Activated naive CD4-positive, alpha-beta T cell treated with anti-CD3 and anti-CD28 coated beads, Interleukin-2, amount 10 ng/mL, durations not matched to agents 7 days and 5 days (primary cell): ENCODE data around the gene CDCA3.

Source experiments
- CTCF ChIA-PET: fragments of 350-600 bp; sonication (Branson Sonifier 250); formaldehyde crosslinking; loops from one replicate; lab custom pipeline; 2021; ENCODE audit warnings: antibody characterized with exemption; lab: Charles Lee
- DNase-seq: peaks from one replicate; pipeline ENCODE4 v3.0.0-alpha.2; 2020
- H3K27ac Mint-ChIP-seq: one replicate; pipeline ENCODE4 v1.8.0; 2021; ENCODE audit warnings: mild to moderate bottlenecking, moderate library complexity, mixed read lengths
- H3K27me3 Mint-ChIP-seq: one replicate; pipeline ENCODE4 v1.8.0; 2021; ENCODE audit warnings: mild to moderate bottlenecking, mixed read lengths
- H3K36me3 Mint-ChIP-seq: one replicate; pipeline ENCODE4 v1.8.0; 2021; ENCODE audit warnings: mixed read lengths
- H3K4me1 Mint-ChIP-seq: one replicate; pipeline ENCODE4 v1.8.0; 2021; ENCODE audit warnings: mixed read lengths
- H3K4me3 Mint-ChIP-seq: one replicate; pipeline ENCODE4 v1.8.0; 2021; ENCODE audit warnings: mild to moderate bottlenecking, moderate library complexity, mixed read lengths
- H3K9me3 Mint-ChIP-seq: one replicate; pipeline ENCODE4 v1.8.0; 2021; ENCODE audit warnings: mixed read lengths

Gene CDCA3

DNA sequence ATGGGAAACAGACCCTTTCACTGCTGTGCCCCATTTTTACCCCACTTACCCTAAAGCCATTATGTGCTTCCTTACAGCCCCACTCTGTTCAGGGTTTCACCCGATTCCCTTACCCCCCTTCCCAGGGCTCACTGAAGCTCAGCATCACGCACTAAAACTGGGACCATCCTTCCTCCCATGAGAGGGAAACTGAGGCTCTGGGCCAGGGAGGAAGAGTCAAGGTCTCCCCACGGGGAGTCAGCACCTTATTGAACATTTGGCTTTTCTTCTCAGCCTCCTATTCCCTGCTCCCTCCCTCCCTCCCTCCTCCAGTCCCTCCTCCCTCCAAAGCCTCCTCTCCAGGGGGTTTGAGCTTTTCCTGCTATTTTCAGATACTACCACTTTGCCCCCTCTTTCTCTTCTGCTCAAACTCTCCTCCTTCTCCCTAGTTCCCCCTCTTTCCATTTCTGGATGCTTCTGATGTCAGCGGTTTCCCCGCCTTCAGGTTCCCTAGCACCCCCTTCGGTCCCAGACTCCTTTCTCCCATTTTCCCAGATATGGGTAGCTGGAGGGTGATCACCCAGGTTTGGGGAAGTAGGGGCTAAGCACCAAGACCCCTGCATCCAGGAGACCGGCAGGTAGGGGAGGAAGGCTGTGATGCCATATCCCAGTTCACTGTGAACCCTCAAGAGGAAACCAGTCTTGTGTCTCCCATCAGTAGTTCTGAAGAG, 28.5 kb downstream of the CDCA3 start:
- no peak for DNase-seq
- no peak overlapping the region for H3K27ac Mint-ChIP-seq
- peaks cover 17% of the 10 kb centered on the region for H3K36me3 Mint-ChIP-seq
- H3K4me3 Mint-ChIP-seq = no peak overlapping the region
- peaks cover 28% of the 10 kb centered on the region for H3K4me1 Mint-ChIP-seq
- H3K27me3 Mint-ChIP-seq = peaks cover 70% of the 10 kb centered on the region
- H3K9me3 Mint-ChIP-seq = no peaks in the 10 kb centered on the region
- CTCF ChIA-PET = interaction anchor here (1.0 to 7.8 kb wide), 3 partner anchors 48 to 86 kb away, joined by 4 to 91 read pairs (median 5); partner anchors contain the start of gene MLF2

DNA sequence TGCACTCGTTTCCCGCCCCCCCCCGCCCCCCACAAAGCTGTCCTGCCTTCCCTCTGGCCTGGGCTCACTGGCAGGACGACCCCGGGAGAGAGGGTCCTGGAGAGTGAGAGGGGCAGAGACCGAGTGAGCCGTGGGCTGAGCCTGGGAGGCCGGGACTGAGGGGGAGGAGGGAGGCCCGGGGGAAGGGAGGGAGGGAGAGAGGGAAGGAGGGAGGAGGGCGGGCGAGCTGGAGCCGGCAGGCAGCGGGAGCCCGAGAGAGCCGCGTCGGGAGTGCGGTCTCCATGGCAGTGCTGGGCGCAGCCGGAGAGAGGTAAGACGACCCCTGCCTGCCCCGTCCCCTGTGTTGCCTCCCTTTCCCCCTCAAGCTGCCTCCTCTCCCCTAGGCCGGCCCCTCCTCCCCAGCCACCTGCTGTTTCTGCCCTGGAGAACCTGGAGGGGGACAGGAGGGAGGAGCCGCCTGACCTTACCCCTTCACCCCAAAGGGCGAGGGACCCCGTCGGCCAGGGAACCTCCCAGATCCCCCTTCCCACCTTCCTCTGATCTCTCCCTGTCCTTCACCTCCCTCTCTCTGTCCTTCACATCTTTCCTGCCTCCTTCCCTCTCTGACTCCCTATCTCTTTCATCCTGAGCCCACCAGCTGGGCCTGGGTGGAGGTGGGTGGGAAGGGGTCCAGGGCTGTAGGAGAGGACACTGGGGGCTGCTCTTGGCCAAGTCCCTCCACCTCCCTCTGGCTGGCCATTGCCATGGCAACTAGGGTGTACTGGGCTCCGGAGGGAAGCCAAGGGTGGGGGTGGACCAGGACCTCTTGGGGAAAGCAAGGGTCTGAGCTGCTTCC, 29.3 kb downstream of the CDCA3 start, which contains the start of gene GPR162:
GPR162 (plus strand) TSS at position 231 of the 835 bp plus-strand sequence. CDS start 2,078 bp downstream, outside the sequence.
- DNase-seq = peak; percentile 45
- peak within 1 kb of the TSS; percentile 20 for H3K27ac Mint-ChIP-seq
- CTCF ChIA-PET = interaction anchor here (1.0 to 7.8 kb wide), 4 partner anchors 29 to 68 kb away, joined by 3 to 91 read pairs (median 4); partner anchors contain the start of gene MLF2
- H3K4me1 Mint-ChIP-seq = peaks cover 22% of the 10 kb centered on the region
- H3K27me3 Mint-ChIP-seq = peaks cover 62% of the 10 kb centered on the region
- no peaks in the 10 kb centered on the region for H3K9me3 Mint-ChIP-seq
- peak within 1 kb of the TSS; percentile 67 for H3K4me3 Mint-ChIP-seq
- peaks cover 21% of the 10 kb centered on the region for H3K36me3 Mint-ChIP-seq

DNA sequence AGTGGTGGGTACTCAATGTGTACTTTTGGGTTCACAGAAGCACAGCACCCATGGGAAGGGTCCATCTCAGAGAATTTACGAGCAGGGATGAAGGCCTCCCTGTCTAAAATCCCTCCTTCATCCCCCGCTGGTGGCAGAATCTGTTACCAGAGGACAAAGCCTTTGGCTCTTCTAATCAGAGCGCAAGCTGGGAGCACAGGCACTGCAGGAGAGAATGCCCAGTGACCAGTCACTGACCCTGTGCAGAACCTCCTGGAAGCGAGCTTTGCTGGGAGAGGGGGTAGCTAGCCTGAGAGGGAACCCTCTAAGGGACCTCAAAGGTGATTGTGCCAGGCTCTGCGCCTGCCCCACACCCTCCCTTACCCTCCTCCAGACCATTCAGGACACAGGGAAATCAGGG, 30.9 kb downstream of the CDCA3 start:
- Mint-ChIP-seq H3K4me3 (no peak overlapping the region), H3K4me1 (peaks cover 15% of the 10 kb centered on the region), H3K27me3 (peaks cover 46% of the 10 kb centered on the region), H3K9me3 (no peaks in the 10 kb centered on the region), H3K27ac (no peak overlapping the region), H3K36me3 (peaks cover 34% of the 10 kb centered on the region)
- no peak for DNase-seq
- CTCF ChIA-PET = interaction anchor here (1.5 to 7.8 kb wide), 2 partner anchors 28 to 66 kb away, joined by 4 to 91 read pairs; partner anchors contain the start of gene MLF2

DNA sequence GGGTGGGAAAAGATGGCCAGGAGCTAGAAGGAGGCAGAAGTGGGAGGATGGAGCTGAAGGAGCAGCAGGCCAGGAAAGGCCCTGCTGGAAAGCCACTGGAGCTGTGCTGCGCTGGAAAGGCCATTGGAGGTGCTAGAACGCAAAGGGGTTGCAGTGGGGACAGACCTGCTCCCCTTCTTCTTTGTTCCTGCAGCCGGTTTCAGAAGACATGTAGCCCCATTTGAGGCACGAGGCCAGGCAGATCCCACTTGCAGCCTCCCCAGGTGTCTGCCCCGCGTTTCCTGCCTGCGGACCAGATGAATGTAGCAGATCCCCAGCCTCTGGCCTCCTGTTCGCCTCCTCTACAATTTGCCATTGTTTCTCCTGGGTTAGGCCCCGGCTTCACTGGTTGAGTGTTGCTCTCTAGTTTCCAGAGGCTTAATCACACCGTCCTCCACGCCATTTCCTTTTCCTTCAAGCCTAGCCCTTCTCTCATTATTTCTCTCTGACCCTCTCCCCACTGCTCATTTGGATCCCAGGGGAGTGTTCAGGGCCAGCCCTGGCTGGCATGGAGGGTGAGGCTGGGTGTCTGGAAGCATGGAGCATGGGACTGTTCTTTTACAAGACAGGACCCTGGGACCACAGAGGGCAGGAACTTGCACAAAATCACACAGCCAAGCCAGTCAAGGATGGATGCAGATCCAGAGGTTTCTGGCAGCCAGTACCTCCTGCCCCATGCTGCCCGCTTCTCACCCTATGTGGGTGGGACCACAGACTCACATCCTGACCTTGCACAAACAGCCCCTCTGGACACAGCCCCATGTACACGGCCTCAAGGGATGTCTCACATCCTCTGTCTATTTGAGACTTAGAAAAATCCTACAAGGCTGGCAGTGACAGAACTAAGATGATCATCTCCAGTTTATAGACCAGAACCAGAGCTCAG, 31.7 kb downstream of the CDCA3 start:
- DNase-seq = no peak
- H3K4me3 Mint-ChIP-seq = no peak overlapping the region
- H3K9me3 Mint-ChIP-seq = no peaks in the 10 kb centered on the region
- H3K36me3 Mint-ChIP-seq = peaks cover 39% of the 10 kb centered on the region
- H3K27ac Mint-ChIP-seq = peak overlapping the region; percentile 39
- CTCF ChIA-PET = interaction anchor here (7.8 kb wide), 1 partner anchor 65 kb away, joined by 91 read pairs; the partner anchor contains the start of gene MLF2
- peaks cover 15% of the 10 kb centered on the region for H3K4me1 Mint-ChIP-seq
- peaks cover 38% of the 10 kb centered on the region for H3K27me3 Mint-ChIP-seq

DNA sequence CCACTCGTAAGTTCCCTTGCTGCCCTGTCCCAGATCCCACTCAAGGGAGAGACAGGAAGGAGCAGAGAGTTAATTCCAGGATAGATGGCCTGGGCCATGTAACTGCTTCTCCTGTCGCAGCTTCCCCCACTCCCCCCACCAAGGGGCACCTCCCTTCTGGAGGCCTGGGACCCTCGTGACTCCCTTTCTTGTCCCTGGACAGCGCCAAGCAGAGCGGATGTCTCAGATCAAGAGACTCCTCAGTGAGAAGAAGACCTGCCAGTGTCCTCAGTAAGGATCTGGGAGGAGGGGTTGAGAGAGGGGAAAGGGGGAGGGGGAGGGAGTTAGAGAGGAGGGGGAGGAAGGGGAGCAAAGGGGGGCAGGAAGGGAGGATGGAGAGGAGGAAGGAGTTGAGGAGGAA, 32.4 kb downstream of the CDCA3 start:
- H3K27me3 Mint-ChIP-seq = peaks cover 30% of the 10 kb centered on the region
- no peak overlapping the region for H3K27ac Mint-ChIP-seq
- peaks cover 15% of the 10 kb centered on the region for H3K4me1 Mint-ChIP-seq
- DNase-seq = no peak
- H3K4me3 Mint-ChIP-seq = no peak overlapping the region
- peaks cover 42% of the 10 kb centered on the region for H3K36me3 Mint-ChIP-seq
- no peaks in the 10 kb centered on the region for H3K9me3 Mint-ChIP-seq
- CTCF ChIA-PET = no interaction called here

DNA sequence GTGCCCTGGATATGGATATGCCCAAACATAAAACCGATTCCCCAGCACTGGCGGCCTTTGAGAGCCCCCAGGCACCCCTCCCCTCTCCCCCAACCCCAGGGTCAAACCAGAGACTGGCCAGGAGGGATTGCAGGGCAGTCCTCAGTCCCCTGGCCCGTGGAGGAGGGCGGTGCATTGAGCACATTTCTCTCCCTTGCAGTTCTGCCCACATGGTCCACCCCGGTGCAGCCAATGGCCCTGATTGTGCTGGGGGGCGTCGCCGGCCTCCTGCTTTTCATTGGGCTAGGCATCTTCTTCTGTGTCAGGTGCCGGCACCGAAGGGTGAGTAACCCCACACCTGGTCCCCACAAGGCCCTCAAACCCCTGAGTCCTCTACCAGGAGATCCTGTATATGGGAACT, 32.9 kb downstream of the CDCA3 start:
- H3K4me1 Mint-ChIP-seq = peaks cover 15% of the 10 kb centered on the region
- DNase-seq = no peak

DNA sequence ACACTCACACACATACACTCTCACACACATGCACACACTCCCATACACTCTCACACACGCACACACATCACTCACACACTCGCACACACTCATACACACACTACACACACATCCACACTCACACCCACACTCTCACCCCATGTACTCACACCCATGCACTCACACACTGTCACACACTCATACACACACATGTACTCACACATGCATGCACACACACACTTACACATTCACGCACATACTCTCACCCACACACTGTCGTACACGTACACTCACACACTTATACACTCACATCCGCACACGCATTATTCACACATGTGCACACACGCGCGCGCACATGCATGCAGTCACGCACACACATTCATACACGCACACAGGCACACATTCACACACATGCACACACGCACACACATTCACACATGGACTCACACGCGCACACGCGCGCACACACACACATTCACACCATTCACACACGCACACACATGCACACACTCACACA, 33.4 kb downstream of the CDCA3 start:
- Mint-ChIP-seq H3K9me3 (no peaks in the 10 kb centered on the region), H3K27ac (no peak overlapping the region), H3K27me3 (peaks cover 21% of the 10 kb centered on the region), H3K4me1 (peaks cover 15% of the 10 kb centered on the region), H3K36me3 (peaks cover 43% of the 10 kb centered on the region), H3K4me3 (no peak overlapping the region)
- CTCF ChIA-PET = interaction anchor here (1.9 kb wide), 1 partner anchor 8 kb away, joined by 5 read pairs; no protein-coding TSS in a partner anchor
- no peak for DNase-seq

More for the DNA sequence above, 32.9 kb downstream of the CDCA3 start:
- H3K36me3 Mint-ChIP-seq = peaks cover 43% of the 10 kb centered on the region
- no peak overlapping the region for H3K4me3 Mint-ChIP-seq
- H3K27me3 Mint-ChIP-seq = peaks cover 26% of the 10 kb centered on the region
- no peak overlapping the region for H3K27ac Mint-ChIP-seq
- no peaks in the 10 kb centered on the region for H3K9me3 Mint-ChIP-seq
- CTCF ChIA-PET = no interaction called here

DNA sequence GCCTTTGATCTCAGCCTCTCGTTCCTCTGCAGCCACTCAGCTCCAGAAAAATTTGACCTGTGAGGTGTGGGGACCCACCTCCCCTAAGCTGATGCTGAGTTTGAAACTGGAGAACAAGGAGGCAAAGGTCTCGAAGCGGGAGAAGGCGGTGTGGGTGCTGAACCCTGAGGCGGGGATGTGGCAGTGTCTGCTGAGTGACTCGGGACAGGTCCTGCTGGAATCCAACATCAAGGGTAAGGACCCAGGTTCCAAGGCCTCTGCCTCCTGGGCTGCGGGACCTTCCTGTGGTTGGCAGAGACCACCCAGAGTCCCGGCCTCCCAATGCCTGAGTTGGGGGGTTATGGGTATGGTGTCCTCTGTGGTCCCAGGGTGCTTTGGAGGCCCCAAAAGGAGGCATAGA, 34.0 kb downstream of the CDCA3 start:
- peaks cover 14% of the 10 kb centered on the region for H3K4me1 Mint-ChIP-seq
- H3K9me3 Mint-ChIP-seq = no peaks in the 10 kb centered on the region
- CTCF ChIA-PET = interaction anchor here (1.9 kb wide), 1 partner anchor 8 kb away, joined by 5 read pairs; no protein-coding TSS in a partner anchor
- H3K36me3 Mint-ChIP-seq = peaks cover 43% of the 10 kb centered on the region
- no peak overlapping the region for H3K4me3 Mint-ChIP-seq
- H3K27me3 Mint-ChIP-seq = peaks cover 15% of the 10 kb centered on the region
- H3K27ac Mint-ChIP-seq = no peak overlapping the region
- DNase-seq = no peak

DNA sequence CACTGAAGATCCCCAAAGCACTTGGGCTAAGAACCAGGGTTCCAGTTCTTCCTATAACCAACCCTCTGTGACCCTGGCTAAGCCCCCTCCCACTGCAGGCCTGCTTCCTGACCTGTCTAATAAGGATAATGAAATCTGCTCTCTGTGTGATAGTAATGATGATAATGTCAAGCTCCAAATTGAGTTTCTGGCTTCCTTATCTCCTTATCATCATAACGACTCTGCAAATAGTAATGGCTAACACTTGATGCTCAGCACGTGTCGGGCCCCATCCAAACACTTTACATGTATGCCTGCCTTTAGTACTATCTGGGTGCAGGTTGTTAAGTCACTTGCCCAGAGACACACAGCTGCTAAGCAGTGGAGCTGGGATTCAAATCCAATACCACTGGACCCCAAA, 34.5 kb downstream of the CDCA3 start:
- CTCF ChIA-PET = interaction anchor here (1.9 kb wide), 1 partner anchor 9 kb away, joined by 5 read pairs; no protein-coding TSS in a partner anchor
- Mint-ChIP-seq H3K4me3 (no peak overlapping the region), H3K36me3 (peaks cover 43% of the 10 kb centered on the region), H3K4me1 (peaks cover 10% of the 10 kb centered on the region), H3K9me3 (no peaks in the 10 kb centered on the region), H3K27ac (no peak overlapping the region), H3K27me3 (peaks cover 10% of the 10 kb centered on the region)
- DNase-seq = no peak

DNA sequence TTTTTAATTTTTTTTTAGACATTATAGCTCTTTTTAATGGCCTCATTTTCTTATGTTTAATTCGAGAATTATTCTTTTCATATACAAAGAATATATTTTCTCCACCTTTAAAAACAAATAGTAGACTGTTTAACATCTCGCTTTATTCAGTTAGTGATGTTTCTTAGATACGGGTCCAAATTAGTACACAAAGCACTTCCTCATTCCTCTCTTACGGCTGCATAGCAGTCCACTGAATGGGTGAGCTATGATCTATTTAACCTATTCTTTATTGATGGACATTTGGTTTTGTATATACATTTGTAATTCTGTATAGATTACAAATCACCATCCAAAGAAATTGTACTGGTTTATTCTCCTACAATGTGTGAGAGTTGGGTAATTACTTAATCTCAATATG, 37.7 kb downstream of the CDCA3 start:
- CTCF ChIA-PET = interaction anchor here (1.3 to 3.5 kb wide), 2 partner anchors 12 to 59 kb away, joined by 3 to 14 read pairs; partner anchors contain the start of gene MLF2
- Mint-ChIP-seq H3K9me3 (no peaks in the 10 kb centered on the region), H3K4me3 (no peak overlapping the region), H3K4me1 (peaks cover 12% of the 10 kb centered on the region), H3K36me3 (peaks cover 48% of the 10 kb centered on the region), H3K27ac (no peak overlapping the region), H3K27me3 (no peaks in the 10 kb centered on the region)
- no peak for DNase-seq

DNA sequence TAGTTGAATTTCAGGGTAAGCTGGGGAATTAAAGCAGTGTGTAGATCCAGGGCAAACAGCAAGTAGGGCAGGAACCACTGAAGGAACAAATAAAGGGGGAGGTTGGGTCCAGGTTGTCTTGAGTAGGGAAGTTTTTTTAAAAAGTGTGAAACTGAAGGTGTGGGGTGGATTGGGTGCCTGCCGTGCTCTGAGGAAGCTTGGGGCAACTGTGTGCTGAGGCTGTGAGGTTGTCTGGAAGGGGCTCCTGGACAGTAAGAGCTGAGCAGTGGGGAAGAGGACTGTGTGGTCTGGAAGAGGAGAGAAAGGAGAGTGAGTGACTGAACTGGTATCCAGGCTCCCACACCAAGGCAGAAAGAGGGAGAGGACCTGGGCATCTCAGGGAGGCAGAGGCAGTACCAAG, 40.3 kb downstream of the CDCA3 start:
- no peak for DNase-seq
- Mint-ChIP-seq H3K4me3 (no peak overlapping the region), H3K27ac (peak overlapping the region; percentile 43), H3K4me1 (peaks cover 12% of the 10 kb centered on the region), H3K36me3 (peaks cover 39% of the 10 kb centered on the region), H3K9me3 (no peaks in the 10 kb centered on the region), H3K27me3 (no peaks in the 10 kb centered on the region)
- CTCF ChIA-PET = interaction anchor here (1.5 kb wide), 1 partner anchor 45 kb away, joined by 4 read pairs; the partner anchor contains the start of gene PTMS

DNA sequence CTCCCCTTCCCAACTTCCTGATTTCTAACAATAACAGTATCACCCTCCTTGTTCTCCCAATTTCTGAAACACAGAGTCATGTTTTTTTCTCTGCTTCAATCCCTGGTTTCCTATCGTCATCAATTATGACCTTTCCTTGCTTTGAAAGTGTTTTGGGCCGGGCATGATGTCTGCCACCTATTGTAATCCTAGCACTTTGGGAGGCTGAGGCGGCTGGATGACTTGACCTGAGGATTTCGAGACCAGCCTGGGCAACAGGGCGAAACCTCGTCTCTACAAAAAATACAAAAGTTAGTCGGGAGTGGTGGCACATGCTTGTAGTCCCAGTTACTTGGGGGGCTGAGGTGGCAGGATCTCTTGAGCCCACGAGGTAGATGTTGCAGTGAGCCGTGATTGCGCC, 42.0 kb downstream of the CDCA3 start:
- H3K4me1 Mint-ChIP-seq = peaks cover 12% of the 10 kb centered on the region
- no peak for DNase-seq
- CTCF ChIA-PET = no interaction called here

DNA sequence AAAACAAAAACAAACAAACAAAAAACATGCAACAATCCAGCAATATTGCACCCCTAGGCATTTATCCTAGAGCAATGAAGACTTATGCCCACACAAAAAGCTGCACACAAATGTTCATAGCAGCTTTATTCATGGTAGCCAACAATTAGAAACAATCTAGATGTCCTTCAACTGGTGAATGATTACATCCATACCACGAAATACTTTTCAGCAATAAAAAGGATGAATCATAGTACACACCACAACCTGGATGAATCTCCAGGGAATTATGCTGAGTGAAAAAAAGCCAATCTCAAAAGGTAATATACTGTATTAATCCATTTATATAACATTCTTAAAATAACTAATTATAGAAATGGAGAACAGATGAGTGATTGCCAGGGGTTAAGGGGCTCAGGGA, 43.9 kb downstream of the CDCA3 start:
- Mint-ChIP-seq H3K36me3 (peaks cover 43% of the 10 kb centered on the region), H3K27me3 (no peaks in the 10 kb centered on the region), H3K9me3 (no peaks in the 10 kb centered on the region), H3K4me3 (no peak overlapping the region), H3K4me1 (peaks cover 12% of the 10 kb centered on the region), H3K27ac (peak overlapping the region; percentile 24)
- CTCF ChIA-PET = interaction anchor here (1.8 kb wide), 1 partner anchor 18 kb away, joined by 4 read pairs; no protein-coding TSS in a partner anchor
- no peak for DNase-seq

More for the DNA sequence above, 42.0 kb downstream of the CDCA3 start:
- no peak overlapping the region for H3K27ac Mint-ChIP-seq
- no peak overlapping the region for H3K4me3 Mint-ChIP-seq
- no peaks in the 10 kb centered on the region for H3K27me3 Mint-ChIP-seq
- no peaks in the 10 kb centered on the region for H3K9me3 Mint-ChIP-seq
- peaks cover 35% of the 10 kb centered on the region for H3K36me3 Mint-ChIP-seq
